Measurements from ENCODE around the gene REXO1. TPM values are rescaled to one million over a fixed set of nuclear protein-coding genes. Genes with fewer than 3 reads are reported as not detected.
A peak's percentile ranks its signal among the peaks of the same experiment; 100 is the strongest.

The REXO1 gene
- total and polyA plus RNA-seq, 2 of the 8 experiments (the other 6 are each of a cell fraction or from before 2014, with no cell fraction given): 42.4 to 44.3 TPM

- H2BK5ac ChIP-seq (ENCODE audit: low read depth, low read length): no peak overlapping the region
- TF ChIP-seq SIN3A (conservative IDR thresholded peaks at IDR 0.05 in 1 of 2, IDR thresholded peaks at IDR 0.05 in 1 of 2; ENCODE audit: low read depth in 1 of 2, low read length in 2 of 2): 0 out of 4 replicates have a peak, but pooled peaks of 1 of the 2 experiments have one; percentile 45
- TF ChIP-seq TAF7 (optimal IDR thresholded peaks at IDR 0.05; ENCODE audit: borderline replicate concordance, low read depth, low read length): no peak
- no peak overlapping the region for H3K27ac ChIP-seq (ENCODE audit: low read depth, low read length)
- H3K36me3 ChIP-seq (ENCODE audit: control insufficient read depth in 2 of 4, insufficient read depth in 4 of 4, low read length in 3 of 4): no peaks in the 10 kb centered on the region
- H2BK20ac ChIP-seq (ENCODE audit: low read length): no peak overlapping the region
- H3K14ac ChIP-seq (ENCODE audit: insufficient read length): no peak overlapping the region
- H4K20me1 ChIP-seq (replicated peaks in 1 of 2; ENCODE audit: control insufficient read depth in 1 of 2, insufficient read depth in 2 of 2, low read length in 2 of 2): peaks cover 39 to 49% of the 10 kb centered on the region in 2 experiments
- peaks cover 0 to 15% (median 6%) of the 10 kb centered on the region in 4 experiments; a peak in 5 of 7 replicates for H3K27me3 ChIP-seq (replicated peaks in 1 of 4; ENCODE audit: control insufficient read depth in 3 of 4, extremely low read depth in 1 of 4, insufficient read depth in 3 of 4, low read length in 3 of 4)
- no peaks in the 10 kb centered on the region for H3K9me3 ChIP-seq (ENCODE audit: insufficient read depth in 2 of 2, low read depth in 1 of 2, low read length in 1 of 2)
- H2BK15ac ChIP-seq (ENCODE audit: low read length): no peak overlapping the region
- H3K4me1 ChIP-seq (replicated peaks in 1 of 4; ENCODE audit: control insufficient read depth in 3 of 4, insufficient read depth in 4 of 4, low read length in 3 of 4): peaks cover 0 to 59% (median 48%) of the 10 kb centered on the region in 4 experiments; a peak in 6 of 7 replicates
- ChIA-PET POLR2A (ENCODE audit: partially characterized antibody) (interaction anchor here (1.1 kb wide), 1 partner anchor 44 kb away, joined by 3 read pairs; no protein-coding TSS in a partner anchor), CTCF (ENCODE audit: partially characterized antibody) (interaction anchor here (1.3 to 1.7 kb wide), 2 partner anchors 17 to 27 kb away, joined by 3 to 5 read pairs; no protein-coding TSS in a partner anchor)
- peaks cover 12% of the 10 kb centered on the region; the same call in 1 of the 2 replicates for H3K23me2 ChIP-seq (ENCODE audit: low read depth, low read length)
- FAIRE-seq (no peak), DNase-seq (ENCODE audit: low read depth in 1 of 2, low spot score in 2 of 2) (peak in 1 of 2 experiments; percentile 61)
- H3K18ac ChIP-seq (ENCODE audit: extremely low read depth, low read length): no peak overlapping the region
- peak overlapping the region in 3 of 4 experiments; percentile 72 to 84 (median 81); a peak in 5 of 8 replicates for H3K4me3 ChIP-seq (ENCODE audit: extremely low read depth in 1 of 4, insufficient read depth in 2 of 4, low read depth in 3 of 4, low read length in 4 of 4)
- no peak overlapping the region; the same call in 1 of the 2 replicates for H4K8ac ChIP-seq (ENCODE audit: extremely low read depth, insufficient read depth, low read length)
- H3K9ac ChIP-seq (replicated peaks in 1 of 4; ENCODE audit: extremely low read depth in 1 of 4, low read depth in 3 of 4, low read length in 3 of 4): no peak overlapping the region; a peak in 1 of 7 replicates
- H2AK5ac ChIP-seq (ENCODE audit: low read depth, low read length): no peak overlapping the region
- WGBS, 2 experiments (ENCODE audit: extremely low coverage in 1 of 2, insufficient coverage in 1 of 2, insufficient read length in 1 of 2, insufficient replicate concordance in 2 of 2, low coverage in 1 of 2, low lambda C conversion rate in 2 of 2, missing lambda C conversion rate in 1 of 2): 40% methylated on average over 18 of the region's 32 CpGs; no CpG with 5 or more reads in 1 of the 2 experiments
- H3K4me2 ChIP-seq (ENCODE audit: insufficient read depth in 1 of 2, low read depth in 2 of 2, low read length in 2 of 2): peak overlapping the region; percentile 89 to 90
- H4K5ac ChIP-seq (ENCODE audit: insufficient read length, low read depth, low read length): no peak overlapping the region
- H2AFZ ChIP-seq (ENCODE audit: low read length): no peak overlapping the region
- H2BK12ac ChIP-seq (ENCODE audit: low read depth, low read length): no peak overlapping the region
- no peak overlapping the region for H3K4ac ChIP-seq (replicated peaks; ENCODE audit: insufficient read length, low read depth, low read length)
- H3K56ac ChIP-seq (replicated peaks; ENCODE audit: insufficient read length, low read depth, low read length): no peak overlapping the region
- peaks cover 18 to 62% of the 10 kb centered on the region in 2 experiments; a peak in 3 of 4 replicates for H3K79me2 ChIP-seq (ENCODE audit: control insufficient read depth in 1 of 2, insufficient read depth in 2 of 2, low read length in 2 of 2)
- H3K79me1 ChIP-seq (ENCODE audit: low read depth, low read length): peaks cover 22% of the 10 kb centered on the region
- H3K23ac ChIP-seq (ENCODE audit: insufficient read length): no peak overlapping the region
- no peak overlapping the region for H2BK120ac ChIP-seq (replicated peaks; ENCODE audit: low read depth, low read length)
- H4K91ac ChIP-seq (replicated peaks; ENCODE audit: insufficient read length, low read length): no peak overlapping the region
Observed at GRCh38 chr19:1860042-1860775, 11.9 kb upstream of the REXO1 start.

Measured in H1 (cell line).